Measurements from ENCODE around the gene CMIP.

- TF ChIP-seq, protein P1, sequence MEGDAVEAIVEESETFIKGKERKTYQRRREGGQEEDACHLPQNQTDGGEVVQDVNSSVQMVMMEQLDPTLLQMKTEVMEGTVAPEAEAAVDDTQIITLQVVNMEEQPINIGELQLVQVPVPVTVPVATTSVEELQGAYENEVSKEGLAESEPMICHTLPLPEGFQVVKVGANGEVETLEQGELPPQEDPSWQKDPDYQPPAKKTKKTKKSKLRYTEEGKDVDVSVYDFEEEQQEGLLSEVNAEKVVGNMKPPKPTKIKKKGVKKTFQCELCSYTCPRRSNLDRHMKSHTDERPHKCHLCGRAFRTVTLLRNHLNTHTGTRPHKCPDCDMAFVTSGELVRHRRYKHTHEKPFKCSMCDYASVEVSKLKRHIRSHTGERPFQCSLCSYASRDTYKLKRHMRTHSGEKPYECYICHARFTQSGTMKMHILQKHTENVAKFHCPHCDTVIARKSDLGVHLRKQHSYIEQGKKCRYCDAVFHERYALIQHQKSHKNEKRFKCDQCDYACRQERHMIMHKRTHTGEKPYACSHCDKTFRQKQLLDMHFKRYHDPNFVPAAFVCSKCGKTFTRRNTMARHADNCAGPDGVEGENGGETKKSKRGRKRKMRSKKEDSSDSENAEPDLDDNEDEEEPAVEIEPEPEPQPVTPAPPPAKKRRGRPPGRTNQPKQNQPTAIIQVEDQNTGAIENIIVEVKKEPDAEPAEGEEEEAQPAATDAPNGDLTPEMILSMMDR (conservative IDR thresholded peaks at IDR 0.05; ENCODE audit: low read length): no peak
- TF ChIP-seq EZH2phosphoT487 (IDR thresholded peaks at IDR 0.05; ENCODE audit: borderline replicate concordance): no peak
Measured at GRCh38 chr16:81463296-81463890, 18.8 kb downstream of the CMIP start.

All from Loucy (cell line).